NB4 (cell line): ENCODE data around the gene RGS11.

Experiments
- CTCF ChIP-seq: IDR thresholded peaks from one replicate; pipeline ENCODE4 v1.5.1; 2012; ENCODE audit warnings: low read depth, low read length
- MYC ChIP-seq: IDR thresholded peaks from 2 replicates; pipeline ENCODE4 v1.6.1; 2011; ENCODE audit warnings: low read depth, low read length
- POLR2A ChIP-seq: IDR thresholded peaks from 2 replicates; pipeline ENCODE4 v1.6.1; 2011; ENCODE audit warnings: mild to moderate bottlenecking; ENCODE audit not compliant: insufficient read length; ENCODE audit errors: extremely low read depth

- TF ChIP-seq CTCF = no peak
- TF ChIP-seq POLR2A = no peak
- no peak for TF ChIP-seq MYC
These were observed 30.6 kb downstream of the RGS11 start for GRCh38 chr16:245105-245504.
